ENCODE data around the gene MAGEC1.

DNA sequence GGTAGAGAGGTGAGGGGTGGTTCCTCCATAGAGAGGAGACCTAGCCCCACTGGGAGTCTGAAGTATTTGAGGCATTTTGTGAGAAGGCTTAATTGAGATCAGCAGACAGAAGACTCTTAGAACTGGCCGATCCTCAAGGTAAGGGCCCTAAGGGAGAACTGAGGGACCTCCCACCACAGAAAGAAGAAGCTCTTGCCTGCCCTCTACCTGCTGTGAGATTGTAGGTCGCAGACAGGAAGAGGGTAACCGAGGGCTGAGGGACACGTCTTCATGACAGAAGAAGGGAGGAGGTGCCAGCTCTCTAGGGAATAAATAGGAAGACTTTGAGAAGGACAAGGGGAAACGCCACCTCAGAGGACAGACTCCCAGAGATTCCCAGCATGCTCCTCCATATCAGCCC is 24.1 kb upstream of the MAGEC1 start:
- TF ChIP-seq POLR2AphosphoS5 (IDR thresholded peaks at IDR 0.05; ENCODE audit: low read depth, low read length) (no peak), TAF1 (IDR thresholded peaks at IDR 0.05; ENCODE audit: borderline replicate concordance, low read depth, low read length) (no peak)
